ENCODE results near the gene GABRR2.

The GABRR2 gene

DNA sequence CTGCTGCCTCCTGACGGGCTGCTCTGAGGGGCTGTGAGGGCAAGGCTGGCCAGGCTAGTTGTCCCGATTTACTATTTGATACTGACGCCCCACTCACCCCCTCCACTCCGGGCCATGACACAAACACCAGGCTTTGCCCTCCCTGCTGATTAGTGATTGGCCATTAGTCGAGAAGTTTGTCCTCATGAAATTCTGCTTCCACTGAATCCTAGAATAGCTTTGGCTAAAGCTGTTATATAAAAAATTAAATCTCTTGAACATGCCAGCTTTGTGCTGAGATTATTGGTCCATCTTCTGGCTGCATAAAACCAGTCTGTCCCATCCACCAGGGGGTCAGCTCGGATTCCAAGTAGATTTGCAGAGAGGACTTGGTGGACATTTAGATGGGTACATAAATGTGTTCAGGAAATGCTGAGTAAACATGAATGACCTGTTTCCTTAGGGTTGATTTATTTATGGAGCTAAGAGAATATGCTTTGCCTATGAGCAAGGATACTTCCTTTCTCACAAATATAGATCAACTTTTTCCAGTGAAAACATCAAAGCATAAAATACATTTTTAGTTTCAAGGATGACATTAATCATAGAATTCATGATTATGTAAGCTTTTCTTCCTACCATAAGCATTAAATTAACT is at the start of gene GABRR2:
Gene GABRR2, minus strand, starts transcription at position 51 of the 637 bp plus-strand sequence. CDS start 134 bp downstream, outside the sequence.
- DNase-seq, result no peak

- no peak for DNase-seq
These were observed 49.5 kb upstream of the GABRR2 start for GRCh38 chr6:89364586-89364985.

GRCh38 chr6:89361171-89361570 is 46.1 kb upstream of the GABRR2 start:
- DNase-seq, result no peak

DNA sequence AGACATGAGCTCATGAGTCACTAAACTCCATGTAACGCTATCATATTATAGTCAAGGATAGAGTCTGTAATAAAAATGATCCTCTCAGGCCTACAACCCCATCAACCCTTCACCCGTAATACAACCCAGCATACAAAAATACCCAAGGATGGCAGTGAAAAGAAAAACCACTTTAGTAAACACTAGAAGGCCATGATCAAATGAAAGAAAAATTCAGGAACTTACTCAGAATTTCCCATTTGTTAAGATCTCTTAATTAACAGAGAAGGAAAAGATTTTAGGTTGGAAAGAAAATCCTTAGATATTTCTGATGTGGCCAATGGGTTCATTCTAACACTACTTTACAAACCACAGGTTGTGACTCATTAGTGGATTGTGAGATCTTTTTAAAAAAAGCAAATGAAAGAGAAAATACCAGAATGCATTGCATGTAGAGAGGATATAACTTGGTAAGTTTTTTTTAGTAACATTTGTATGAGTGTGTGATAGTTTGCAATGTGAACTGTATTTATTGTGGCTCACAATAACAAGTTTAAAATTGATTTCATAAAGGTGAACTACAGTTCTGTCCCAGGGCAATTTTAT is 45.4 kb upstream of the GABRR2 start:
- DNase-seq, result no peak

- DNase-seq, result no peak
These were observed 44.5 kb upstream of the GABRR2 start for GRCh38 chr6:89359561-89359960.

- no peak for DNase-seq
These were observed 42.3 kb upstream of the GABRR2 start for GRCh38 chr6:89357390-89357789.

GRCh38 chr6:89356642-89357170 is 41.6 kb upstream of the GABRR2 start:
- DNase-seq, result no peak

GRCh38 chr6:89355511-89356194 is 40.6 kb upstream of the GABRR2 start:
- no peak for DNase-seq

DNA sequence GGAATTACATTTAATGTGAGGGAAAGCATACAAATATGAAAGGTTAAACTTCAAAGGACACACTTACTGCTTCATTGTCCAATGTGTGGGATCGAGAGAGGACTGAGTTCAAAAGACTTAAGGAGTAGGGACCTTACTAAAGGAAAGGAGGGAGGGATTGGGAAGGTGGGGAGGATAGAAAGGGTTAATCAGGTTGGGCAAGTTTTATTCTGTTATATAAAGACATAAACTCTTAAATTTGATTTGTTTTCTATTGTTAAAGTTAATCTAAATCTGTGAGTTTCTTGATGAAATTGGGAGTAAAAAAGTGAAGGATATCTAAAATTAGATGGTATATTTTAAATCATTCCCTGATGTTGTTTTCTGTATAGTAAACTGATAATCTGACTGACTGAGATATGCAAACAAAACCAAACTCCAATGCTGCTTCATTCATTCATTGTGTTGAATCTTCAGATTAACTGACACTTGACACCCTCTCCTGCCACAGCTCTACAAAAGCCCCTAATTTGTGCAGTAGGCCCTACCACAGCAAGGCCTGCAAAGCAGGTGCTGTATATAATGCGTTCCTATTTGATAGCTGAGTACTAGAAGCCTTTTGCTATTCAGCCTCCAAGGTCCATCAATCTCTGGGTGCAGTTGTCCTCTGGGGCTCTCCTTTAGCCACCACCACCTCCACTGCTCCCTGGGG is 38.7 kb upstream of the GABRR2 start:
- DNase-seq, result peak; percentile 69

DNA sequence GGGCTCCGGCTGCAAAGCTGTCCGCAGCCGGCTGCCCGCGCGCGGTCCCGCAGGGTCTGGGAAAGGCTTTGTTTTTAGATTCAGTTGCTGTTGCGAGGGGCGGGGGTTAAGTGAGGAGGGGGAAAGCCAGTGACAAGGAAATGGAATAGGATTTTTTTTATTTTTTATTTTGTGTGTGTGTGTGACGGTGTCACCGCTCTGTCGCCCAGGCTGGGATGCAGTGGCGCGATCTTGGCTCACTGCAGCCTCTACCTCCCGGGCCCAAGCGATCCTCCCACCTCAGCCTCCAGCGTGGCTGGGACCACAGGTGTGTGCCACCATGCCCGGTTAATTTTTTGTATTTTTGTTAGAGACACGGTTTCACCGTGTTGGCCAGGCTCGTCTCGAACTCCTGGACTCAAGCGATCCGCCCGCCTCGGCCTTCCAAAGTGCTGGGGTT is 38.0 kb upstream of the GABRR2 start:
- DNase-seq, result no peak

DNA sequence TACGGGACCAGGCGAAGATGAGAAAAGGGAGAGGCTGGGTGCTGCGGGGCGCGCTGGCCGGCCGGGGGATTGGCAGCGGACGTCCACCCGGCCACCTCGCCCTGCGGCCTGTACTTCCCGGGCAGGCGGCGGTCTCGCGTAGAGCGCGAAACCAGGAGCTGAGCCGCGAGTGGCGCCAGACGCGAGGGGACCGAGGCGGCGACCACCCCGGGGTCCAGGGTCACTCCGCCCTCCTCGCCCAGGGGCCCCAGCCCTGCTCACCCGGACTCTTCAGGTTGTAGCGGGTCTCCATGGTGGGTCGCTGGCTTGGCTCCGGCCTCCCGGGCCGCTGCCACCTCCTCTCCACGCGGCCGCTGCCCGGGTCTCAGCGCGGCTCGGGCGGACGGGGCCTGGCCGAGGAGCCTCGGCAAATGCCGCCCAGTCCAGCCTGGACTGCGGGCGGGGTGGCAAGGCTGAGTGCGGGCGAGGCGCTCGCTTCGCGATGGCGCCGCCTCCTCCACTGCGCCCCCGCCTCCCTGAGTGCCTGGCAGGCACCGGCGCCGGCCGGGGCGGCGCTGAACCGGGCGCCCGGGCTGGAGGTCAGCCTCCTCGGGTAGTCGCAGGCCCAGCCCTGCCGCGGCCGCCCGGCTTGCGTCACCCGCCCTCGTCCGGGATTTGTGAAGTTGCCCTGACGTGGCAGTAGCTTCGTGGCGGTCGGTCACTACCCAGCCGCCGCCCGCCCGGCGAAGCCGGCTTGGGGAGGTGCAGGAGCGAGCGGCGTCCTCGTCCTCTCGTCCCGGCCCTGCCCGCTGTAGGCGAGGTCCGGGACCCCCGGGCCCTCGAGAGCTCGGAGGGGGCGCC is 37.4 kb upstream of the GABRR2 start, which contains the start of gene UBE2J1:
Gene UBE2J1, minus strand, starts transcription at position 445 of the 840 bp plus-strand sequence. Its CDS starts 153 bp downstream, at position 292.
- peak; percentile 62 for DNase-seq

- no peak for DNase-seq
These were observed 36.7 kb upstream of the GABRR2 start for GRCh38 chr6:89351671-89352277.

GRCh38 chr6:89350281-89350966 is 35.3 kb upstream of the GABRR2 start:
- DNase-seq, result no peak

DNA sequence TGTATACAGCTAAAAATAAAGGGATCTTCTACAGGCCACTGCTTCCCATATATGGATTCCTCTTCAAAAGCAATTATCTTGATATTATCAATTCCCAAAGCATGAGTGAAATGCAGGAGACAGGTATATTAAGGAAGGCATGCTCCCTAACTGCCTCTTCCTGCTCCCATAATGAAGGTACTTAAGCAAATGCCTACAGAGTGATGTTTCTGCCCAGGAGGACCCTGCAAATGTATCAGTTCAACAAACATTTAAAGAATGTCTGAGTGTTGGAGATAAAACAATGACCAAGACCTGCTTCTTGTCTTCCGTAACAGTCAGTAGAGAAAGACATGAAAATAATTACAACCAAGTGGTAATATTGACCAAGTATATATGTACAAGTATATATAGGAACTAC is 33.3 kb upstream of the GABRR2 start:
- no peak for DNase-seq

DNA sequence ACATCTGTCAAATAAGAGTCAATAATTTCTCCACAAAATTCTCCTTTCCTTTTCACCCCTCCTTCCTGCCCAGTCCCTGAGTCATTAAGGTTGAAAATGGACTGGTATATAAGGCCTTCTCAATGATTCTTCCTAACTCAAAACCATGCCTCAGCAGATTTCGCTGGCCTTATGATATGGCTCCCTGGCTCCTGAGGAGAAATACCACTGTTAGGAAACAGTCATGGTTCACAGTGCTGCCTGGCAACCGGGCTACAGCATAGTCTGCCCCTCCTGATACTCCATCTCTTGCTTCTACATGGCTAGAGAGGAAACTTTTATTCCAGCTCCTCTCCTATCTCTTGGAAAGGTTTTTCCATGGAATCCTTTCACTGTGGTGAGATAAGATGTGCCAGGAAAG is 32.7 kb upstream of the GABRR2 start:
- no peak for DNase-seq

GRCh38 chr6:89346433-89346832 is 31.3 kb upstream of the GABRR2 start:
- DNase-seq, result no peak

GRCh38 chr6:89339565-89339964 is 24.5 kb upstream of the GABRR2 start:
- no peak for DNase-seq

- DNase-seq, result no peak
These were observed 20.1 kb upstream of the GABRR2 start for GRCh38 chr6:89335164-89335563.

DNA sequence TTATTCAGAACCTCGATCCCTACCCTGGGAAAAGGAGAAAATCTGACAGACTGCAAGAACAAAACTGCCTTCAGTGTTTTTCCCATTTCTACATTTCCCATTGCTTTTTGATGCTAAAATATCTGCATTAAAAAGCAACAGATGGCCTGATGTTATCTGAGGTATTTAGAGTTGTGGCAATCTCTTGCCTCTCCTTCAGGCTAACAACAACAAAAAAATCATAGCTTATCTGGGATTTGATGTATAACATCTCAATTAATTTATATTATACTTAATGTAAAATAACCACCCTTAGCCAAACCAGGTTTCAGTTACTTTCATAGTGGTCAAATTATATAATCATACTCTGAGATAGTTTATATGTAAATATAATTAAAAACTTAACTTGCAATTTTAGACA is 15.8 kb upstream of the GABRR2 start:
- no peak for DNase-seq

- no peak for DNase-seq
These were observed 13.9 kb upstream of the GABRR2 start for GRCh38 chr6:89328976-89329375.

DNA sequence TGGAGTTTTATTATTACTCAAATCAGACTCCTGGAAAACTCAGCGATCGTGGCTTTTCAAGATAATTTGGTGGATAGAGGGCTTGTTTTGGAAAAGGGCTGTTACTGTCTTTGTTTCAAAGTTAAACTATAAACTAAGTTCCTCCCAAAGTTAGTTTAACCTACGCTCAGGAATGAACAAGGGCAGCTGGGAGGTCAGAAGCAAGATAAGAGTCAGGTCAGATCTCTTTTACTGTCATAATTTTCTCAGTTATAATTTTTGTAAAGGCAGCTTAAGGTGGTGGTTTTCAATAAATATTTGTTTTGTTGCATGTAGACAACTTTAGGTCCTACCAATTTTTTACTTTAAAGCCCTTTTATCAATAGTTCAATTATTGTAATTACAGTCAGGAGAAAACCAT is 9.2 kb upstream of the GABRR2 start:
- no peak for DNase-seq
